Prostate gland (tissue), 2 donors: ENCODE data around the gene DKK3. TPM values are rescaled to one million over a fixed set of nuclear protein-coding genes. Genes with fewer than 3 reads are reported as not detected.
"Not testable (repeated sequence)": the region's sequence is repeated elsewhere in the genome, so short reads cannot be mapped to it uniquely, and the experiment has no call there.

ENCODE experiments used
- DNase-seq: peaks from one replicate; pipeline ENCODE4 v3.0.0-alpha.2; 2019; ENCODE audit warnings: low spot score
- H3K27ac ChIP-seq, 2 donors: fragments of 200-600 bp; sonication (generic); 2 replicates each; pipeline ENCODE4 v1.5.1; 2017 to 2019
- H3K27me3 ChIP-seq: fragments of 200-600 bp; sonication (generic); replicated peaks from 2 replicates; pipeline ENCODE4 v1.5.1; 2019; ENCODE audit not compliant: insufficient read depth
- H3K36me3 ChIP-seq, 2 donors: fragments of 200-600 bp; sonication (generic); 1 replicate in 1 of 2; 2 replicates in 1 of 2; pipeline versions ENCODE4 v1.5.1 to v1.8.1; 2017 to 2019
- H3K4me1 ChIP-seq: fragments of 200-600 bp; sonication (generic); replicated peaks from 2 replicates; pipeline ENCODE4 v1.5.1; 2019
- H3K4me3 ChIP-seq, 2 donors: fragments of 200-600 bp; sonication (generic); 2 replicates each; pipeline ENCODE4 v1.5.1; 2017 to 2019
- H3K9me3 ChIP-seq: fragments of 200-600 bp; sonication (generic); 2 replicates; pipeline ENCODE4 v1.5.1; 2017
- CTCF ChIP-seq, 4 experiments: fragments of 200-600 bp in 2 of 4; fragments of 450-650 bp in 2 of 4; sonication (generic) in 2 of 4; IDR thresholded peaks; 1 replicate in 3 of 4; 2 replicates in 1 of 4; pipeline ENCODE4 v1.5.1; 2016 to 2019; ENCODE audit warnings: antibody characterized with exemption in 4 of 4, mild to moderate bottlenecking in 2 of 4, moderate library complexity in 2 of 4
- POLR2A ChIP-seq: fragments of 450-650 bp; IDR thresholded peaks from one replicate; pipeline ENCODE4 v1.6.1; 2016; ENCODE audit warnings: antibody characterized with exemption, mild to moderate bottlenecking
- POLR2AphosphoS5 ChIP-seq: sonication (generic); formaldehyde crosslinking; IDR thresholded peaks from one replicate; pipeline ENCODE4 v1.6.1; 2017; ENCODE audit warnings: antibody characterized with exemption
- WGBS: methylation state at CpG from one replicate; pipeline ENCODE4 v1.1.5; 2018; 5-methylcytosine and 5-hydroxymethylcytosine counted together
- intact Hi-C: fragments of 100-400 bp; cut with DNase I; formaldehyde crosslinking; loops from one replicate; pipeline ENCODE4 v1.14.2; 2022
- total RNA-seq, 2 donors: library from RNA; depleted of rRNA; stranded (reverse); fragments of >200 nt; gene quantifications; one replicate each; pipeline ENCODE4 v1.1.0, GENCODE V29; 2016

Gene DKK3
- total RNA-seq, 2 donors from 2014 or later: 160 to 273 TPM

GRCh38 chr11:12043221-12043620 lies 34.8 kb upstream of the DKK3 start:
- DNase-seq: no peak
- Histone ChIP-seq H3K4me1 (no peaks in the 10 kb centered on the region), H3K4me3 (no peak overlapping the region), H3K27me3 (no peaks in the 10 kb centered on the region), H3K27ac (peak overlapping the region; percentile 67 to 71), H3K36me3 (no peaks in the 10 kb centered on the region), H3K9me3 (no peaks in the 10 kb centered on the region)
- WGBS: 93% methylated on average over 7 of the region's 7 CpGs
- TF ChIP-seq POLR2AphosphoS5: no peak
- no peak for TF ChIP-seq CTCF (IDR thresholded peaks at IDR 0.05)
- TF ChIP-seq POLR2A: no peak
- intact Hi-C loops: no loop called here

- WGBS: 71% methylated on average over 7 of the region's 7 CpGs
- intact Hi-C loops: no loop called here
- DNase-seq: no peak
- H3K4me1 ChIP-seq: no peaks in the 10 kb centered on the region
- no peaks in the 10 kb centered on the region for H3K27me3 ChIP-seq
- TF ChIP-seq POLR2A: no peak
- TF ChIP-seq POLR2AphosphoS5: no peak
- no peak for TF ChIP-seq CTCF (IDR thresholded peaks at IDR 0.05)
- no peaks in the 10 kb centered on the region for H3K36me3 ChIP-seq
- H3K9me3 ChIP-seq: no peaks in the 10 kb centered on the region
- no peak overlapping the region for H3K27ac ChIP-seq
- no peak overlapping the region for H3K4me3 ChIP-seq
Measured at GRCh38 chr11:12042215-12042676, 33.8 kb upstream of the DKK3 start.

GRCh38 chr11:12040719-12041118 lies 32.3 kb upstream of the DKK3 start:
- H3K9me3 ChIP-seq, H3K27ac ChIP-seq, H3K36me3 ChIP-seq, DNase-seq, H3K27me3 ChIP-seq, H3K4me3 ChIP-seq, H3K4me1 ChIP-seq, intact Hi-C loops: not testable (repeated sequence)
- whole genome bisulfite sequencing: 99% methylated on average over 5 of the region's 5 CpGs

GRCh38 chr11:12032968-12033367 lies 24.5 kb upstream of the DKK3 start:
- H3K9me3 ChIP-seq: no peaks in the 10 kb centered on the region
- intact Hi-C loops: no loop called here
- no peak for DNase-seq
- no peaks in the 10 kb centered on the region for H3K4me1 ChIP-seq
- TF ChIP-seq POLR2A (no peak), CTCF (IDR thresholded peaks at IDR 0.05) (no peak), POLR2AphosphoS5 (no peak)
- H3K27ac ChIP-seq: no peak overlapping the region
- 88% methylated on average over 2 of the region's 2 CpGs for WGBS
- no peaks in the 10 kb centered on the region for H3K27me3 ChIP-seq
- no peaks in the 10 kb centered on the region for H3K36me3 ChIP-seq
- H3K4me3 ChIP-seq: no peak overlapping the region

- no peaks in the 10 kb centered on the region for H3K4me1 ChIP-seq
- WGBS: 85% methylated on average over 4 of the region's 4 CpGs
- no peak overlapping the region for H3K27ac ChIP-seq
- no peaks in the 10 kb centered on the region for H3K27me3 ChIP-seq
- H3K36me3 ChIP-seq: no peaks in the 10 kb centered on the region
- H3K9me3 ChIP-seq: no peaks in the 10 kb centered on the region
- no peak for DNase-seq
- H3K4me3 ChIP-seq: no peak overlapping the region
- TF ChIP-seq CTCF (IDR thresholded peaks at IDR 0.05) (no peak), POLR2AphosphoS5 (no peak)
- intact Hi-C loops: no loop called here
Measured at GRCh38 chr11:12031856-12032544, 23.6 kb upstream of the DKK3 start.
